Astrocyte (in vitro differentiated cells and primary cell): ENCODE results near the gene PBLD. TPM values are rescaled to one million over a fixed set of nuclear protein-coding genes. Genes with fewer than 3 reads are reported as not detected.

ENCODE experiments used
- DNase-seq: peaks from one replicate; pipeline ENCODE4 v3.0.0-alpha.2; 2010; ENCODE audit warnings: low read depth
- FAIRE-seq: peaks from 2 replicates; lab custom pipeline; 2011; peaks lifted over from hg19 to GRCh38; lab: Jason Lieb, UNC
- H2AFZ ChIP-seq: 2 replicates; pipeline ENCODE4 v1.6.0; 2012; ENCODE audit warnings: low read depth, low read length, inconsistent platforms
- H3K27ac ChIP-seq: 2 replicates; pipeline ENCODE4 v1.5.1; 2011; ENCODE audit warnings: low read depth, low read length, inconsistent platforms
- H3K27me3 ChIP-seq: 2 replicates; pipeline ENCODE4 v1.6.0; 2011; ENCODE audit warnings: low read length, inconsistent platforms; ENCODE audit not compliant: insufficient read depth
- H3K36me3 ChIP-seq: 2 replicates; pipeline ENCODE4 v1.5.1; 2011; ENCODE audit warnings: low read length, inconsistent platforms; ENCODE audit not compliant: insufficient read depth
- H3K4me1 ChIP-seq: 2 replicates; pipeline ENCODE4 v1.5.1; 2011; ENCODE audit warnings: low read length, inconsistent platforms; ENCODE audit not compliant: insufficient read depth
- H3K4me2 ChIP-seq: 2 replicates; pipeline ENCODE4 v1.6.0; 2012; ENCODE audit warnings: low read length, inconsistent platforms
- H3K4me3 ChIP-seq: 2 replicates; pipeline ENCODE4 v1.5.1; 2011; ENCODE audit warnings: low read depth, mild to moderate bottlenecking, low read length, inconsistent platforms; ENCODE audit not compliant: insufficient read depth
- H3K79me2 ChIP-seq: 2 replicates; pipeline ENCODE4 v1.6.0; 2012; ENCODE audit warnings: mild to moderate bottlenecking, low read length, inconsistent platforms; ENCODE audit not compliant: insufficient read depth
- H3K9ac ChIP-seq: 2 replicates; pipeline ENCODE4 v1.6.0; 2012; ENCODE audit warnings: mild to moderate bottlenecking, low read length, inconsistent platforms
- H3K9me3 ChIP-seq: 2 replicates; pipeline ENCODE4 v1.5.1; 2012; ENCODE audit warnings: low read depth, mild to moderate bottlenecking, low read length, inconsistent platforms; ENCODE audit not compliant: insufficient read depth
- H4K20me1 ChIP-seq: 2 replicates; pipeline ENCODE4 v1.6.0; 2012; ENCODE audit warnings: low read length, inconsistent platforms; ENCODE audit not compliant: insufficient read depth
- H3K27ac Mint-ChIP-seq: one replicate; pipeline ENCODE4 v1.8.0; 2021; ENCODE audit warnings: mild to moderate bottlenecking, mixed read lengths; ENCODE audit not compliant: unreplicated experiment
- H3K27me3 Mint-ChIP-seq: one replicate; pipeline ENCODE4 v1.8.0; 2021; ENCODE audit warnings: low read depth, mixed read lengths; ENCODE audit not compliant: unreplicated experiment
- H3K36me3 Mint-ChIP-seq: one replicate; pipeline ENCODE4 v1.8.0; 2021; ENCODE audit warnings: low read depth, mixed read lengths; ENCODE audit not compliant: unreplicated experiment
- H3K4me1 Mint-ChIP-seq: one replicate; pipeline ENCODE4 v1.8.0; 2021; ENCODE audit warnings: low read depth, mixed read lengths; ENCODE audit not compliant: unreplicated experiment
- H3K4me3 Mint-ChIP-seq: one replicate; pipeline ENCODE4 v1.8.0; 2021; ENCODE audit warnings: mild to moderate bottlenecking, moderate library complexity, mixed read lengths; ENCODE audit not compliant: unreplicated experiment
- H3K9me3 Mint-ChIP-seq: one replicate; pipeline ENCODE4 v1.8.0; 2021; ENCODE audit warnings: mild to moderate bottlenecking, mixed read lengths; ENCODE audit not compliant: unreplicated experiment
- EZH2 ChIP-seq: IDR thresholded peaks from 2 replicates; pipeline ENCODE4 v1.6.1; 2012; ENCODE audit warnings: mild to moderate bottlenecking, low read length, inconsistent platforms; ENCODE audit not compliant: insufficient read depth
- total RNA-seq: library from RNA; stranded (reverse); gene quantifications from 2 replicates; pipeline ENCODE4 v1.2.1, GENCODE V29; 2021
- TF ChIP-seq, protein P1 (sequence below): IDR thresholded peaks from 2 replicates; pipeline ENCODE4 v1.5.1; 2011; ENCODE audit warnings: low read depth, mild to moderate bottlenecking, inconsistent platforms, low read length, moderate library complexity; ENCODE audit not compliant: insufficient read depth

PBLD gene
- total RNA-seq, 1 donor from 2014 or later: 6.1 TPM

DNA sequence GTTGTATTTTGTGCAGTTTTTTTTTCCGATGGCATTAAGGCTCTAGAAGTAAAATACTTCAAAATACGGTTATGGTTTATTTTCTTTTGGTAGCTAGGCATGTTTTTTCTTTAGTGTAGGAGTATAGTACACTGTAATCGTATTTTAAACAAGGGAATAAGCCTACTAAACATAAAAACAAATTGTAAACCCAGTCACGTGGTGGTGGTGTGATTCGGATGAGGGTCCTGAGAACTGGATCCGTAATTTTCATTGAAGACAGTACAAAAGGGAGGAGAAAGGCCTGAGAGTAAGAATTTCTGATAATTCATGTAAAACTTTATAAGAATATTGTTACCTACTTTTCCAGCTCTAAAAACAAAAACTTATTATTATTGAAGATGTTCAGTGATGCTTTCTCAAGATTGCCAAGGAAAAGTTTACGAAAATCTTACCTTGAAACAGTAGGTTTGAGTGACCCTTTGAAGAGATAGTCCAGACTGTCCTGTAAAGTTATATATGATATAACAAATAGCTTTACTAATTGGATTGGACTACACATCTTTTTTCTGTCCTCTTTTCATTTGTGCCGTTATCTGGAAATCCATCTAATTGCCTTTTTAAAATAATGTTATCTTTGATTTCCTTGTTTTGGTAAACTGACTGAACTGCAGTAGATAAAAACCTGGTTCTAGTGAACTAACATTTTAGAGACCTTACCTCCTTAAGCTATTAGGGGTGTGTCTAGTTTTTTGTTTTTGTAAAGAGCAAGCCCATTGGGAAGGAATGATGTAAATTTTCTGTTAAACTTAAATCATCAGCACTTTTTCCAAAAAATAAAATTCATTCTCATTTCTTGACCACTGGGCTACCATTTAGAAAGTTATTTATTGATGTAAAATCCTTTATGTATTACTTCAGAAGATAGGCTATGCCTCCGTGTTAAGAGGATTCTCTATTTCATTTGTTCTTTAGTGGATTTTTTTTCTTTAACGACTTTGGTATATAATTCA lies 1.0 kb upstream of the PBLD start:
- Histone ChIP-seq H3K27ac (peak overlapping the region; percentile 97), H4K20me1 (peaks cover 60% of the 10 kb centered on the region)
- FAIRE-seq: no peak

DNA sequence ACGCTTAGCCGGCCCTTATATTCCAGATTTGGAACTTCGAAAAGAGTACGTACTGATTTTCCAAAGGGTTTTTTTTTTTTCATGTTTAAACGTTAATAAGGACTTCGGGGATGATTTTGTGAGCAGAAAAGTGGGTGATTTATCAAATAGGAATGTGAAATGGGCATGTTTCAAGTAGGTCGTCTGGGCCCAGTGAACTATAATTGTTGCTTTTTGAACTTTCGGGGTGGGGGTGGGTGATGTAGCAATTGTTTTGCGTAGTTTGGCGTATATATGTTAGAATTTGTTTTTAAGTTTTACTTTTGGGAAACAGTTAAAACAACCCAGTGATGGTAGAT lies 299 bp upstream of the PBLD start:
- peak overlapping the region; percentile 97 for H3K27ac ChIP-seq
- H3K27me3 Mint-ChIP-seq: no peaks in the 10 kb centered on the region
- H3K4me1 Mint-ChIP-seq: peaks cover 34% of the 10 kb centered on the region
- H3K4me2 ChIP-seq: peak overlapping the region; percentile 89
- H3K36me3 ChIP-seq: peaks cover 14% of the 10 kb centered on the region
- peaks cover 36% of the 10 kb centered on the region for H3K4me1 ChIP-seq
- H3K27me3 ChIP-seq: no peaks in the 10 kb centered on the region
- H3K36me3 Mint-ChIP-seq: no peaks in the 10 kb centered on the region
- H3K4me3 ChIP-seq: peak overlapping the region; percentile 78
- peaks cover 68% of the 10 kb centered on the region for H3K79me2 ChIP-seq
- H3K9ac ChIP-seq: peak overlapping the region; percentile 100
- H3K9me3 Mint-ChIP-seq: peaks cover 2% of the 10 kb centered on the region
- TF ChIP-seq EZH2: no peak
- TF ChIP-seq, protein P1, sequence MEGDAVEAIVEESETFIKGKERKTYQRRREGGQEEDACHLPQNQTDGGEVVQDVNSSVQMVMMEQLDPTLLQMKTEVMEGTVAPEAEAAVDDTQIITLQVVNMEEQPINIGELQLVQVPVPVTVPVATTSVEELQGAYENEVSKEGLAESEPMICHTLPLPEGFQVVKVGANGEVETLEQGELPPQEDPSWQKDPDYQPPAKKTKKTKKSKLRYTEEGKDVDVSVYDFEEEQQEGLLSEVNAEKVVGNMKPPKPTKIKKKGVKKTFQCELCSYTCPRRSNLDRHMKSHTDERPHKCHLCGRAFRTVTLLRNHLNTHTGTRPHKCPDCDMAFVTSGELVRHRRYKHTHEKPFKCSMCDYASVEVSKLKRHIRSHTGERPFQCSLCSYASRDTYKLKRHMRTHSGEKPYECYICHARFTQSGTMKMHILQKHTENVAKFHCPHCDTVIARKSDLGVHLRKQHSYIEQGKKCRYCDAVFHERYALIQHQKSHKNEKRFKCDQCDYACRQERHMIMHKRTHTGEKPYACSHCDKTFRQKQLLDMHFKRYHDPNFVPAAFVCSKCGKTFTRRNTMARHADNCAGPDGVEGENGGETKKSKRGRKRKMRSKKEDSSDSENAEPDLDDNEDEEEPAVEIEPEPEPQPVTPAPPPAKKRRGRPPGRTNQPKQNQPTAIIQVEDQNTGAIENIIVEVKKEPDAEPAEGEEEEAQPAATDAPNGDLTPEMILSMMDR: no peak
- H3K27ac Mint-ChIP-seq: peak overlapping the region; percentile 100
- peak overlapping the region; percentile 97 for H3K4me3 Mint-ChIP-seq
- no peak overlapping the region for H2AFZ ChIP-seq
- H3K9me3 ChIP-seq: no peaks in the 10 kb centered on the region
- DNase-seq: peak; percentile 62
- peaks cover 52% of the 10 kb centered on the region for H4K20me1 ChIP-seq
- FAIRE-seq: no peak

More for the DNA sequence above, 1.0 kb upstream of the PBLD start:
- H2AFZ ChIP-seq: no peak overlapping the region
- Mint-ChIP-seq H3K4me3 (peak overlapping the region; percentile 97), H3K27ac (peak overlapping the region; percentile 100), H3K4me1 (peaks cover 31% of the 10 kb centered on the region), H3K27me3 (no peaks in the 10 kb centered on the region), H3K9me3 (peaks cover 2% of the 10 kb centered on the region), H3K36me3 (no peaks in the 10 kb centered on the region)
- H3K27me3 ChIP-seq: no peaks in the 10 kb centered on the region
- H3K4me1 ChIP-seq: peaks cover 29% of the 10 kb centered on the region
- H3K36me3 ChIP-seq: peaks cover 20% of the 10 kb centered on the region
- no peak for TF ChIP-seq EZH2
- TF ChIP-seq, protein P1: no peak
- H3K9me3 ChIP-seq: no peaks in the 10 kb centered on the region
- peak overlapping the region; percentile 100 for H3K9ac ChIP-seq
- no peak for DNase-seq
- H3K4me2 ChIP-seq: peak overlapping the region; percentile 89
- peaks cover 75% of the 10 kb centered on the region for H3K79me2 ChIP-seq
- H3K4me3 ChIP-seq: peak overlapping the region; percentile 78
